ENCODE measurements around the gene DNLZ.

DNA sequence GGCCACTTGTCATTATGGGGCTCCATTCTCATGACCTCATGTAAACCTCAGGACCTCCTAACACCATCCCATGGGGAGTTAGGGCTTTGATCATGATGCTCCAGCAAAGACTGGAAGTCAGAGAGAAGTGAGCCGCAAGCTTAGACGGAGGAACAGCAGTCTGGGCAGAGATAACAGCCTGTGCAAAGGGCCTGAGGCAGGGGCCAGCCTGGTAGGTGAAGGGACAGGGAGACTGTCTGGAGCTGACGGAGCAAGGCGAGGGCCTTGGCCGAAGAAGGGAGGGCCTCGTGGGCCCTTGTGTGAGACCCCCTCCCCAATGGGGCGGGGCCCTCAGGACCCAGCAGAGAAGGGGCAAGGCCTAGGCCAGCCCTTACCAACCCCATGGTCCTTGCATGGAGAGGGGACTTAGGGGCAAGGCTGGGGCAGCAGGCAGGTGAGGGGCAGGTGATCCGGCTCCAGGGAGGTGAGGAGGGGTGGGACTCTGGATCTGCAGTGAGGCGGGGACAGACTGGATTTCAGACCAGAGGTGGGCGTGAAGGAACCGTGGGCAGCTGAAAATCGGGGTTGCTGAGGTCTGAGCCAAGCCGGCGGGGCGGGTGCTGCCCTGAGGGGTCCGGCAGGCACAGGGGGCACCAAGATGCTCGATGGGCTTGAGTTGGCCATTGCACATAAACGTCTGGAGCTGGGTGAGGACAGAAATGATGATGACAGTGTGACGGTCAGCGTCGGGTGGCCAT is 18.8 kb downstream of the DNLZ start:
- TF ChIP-seq, protein P1, sequence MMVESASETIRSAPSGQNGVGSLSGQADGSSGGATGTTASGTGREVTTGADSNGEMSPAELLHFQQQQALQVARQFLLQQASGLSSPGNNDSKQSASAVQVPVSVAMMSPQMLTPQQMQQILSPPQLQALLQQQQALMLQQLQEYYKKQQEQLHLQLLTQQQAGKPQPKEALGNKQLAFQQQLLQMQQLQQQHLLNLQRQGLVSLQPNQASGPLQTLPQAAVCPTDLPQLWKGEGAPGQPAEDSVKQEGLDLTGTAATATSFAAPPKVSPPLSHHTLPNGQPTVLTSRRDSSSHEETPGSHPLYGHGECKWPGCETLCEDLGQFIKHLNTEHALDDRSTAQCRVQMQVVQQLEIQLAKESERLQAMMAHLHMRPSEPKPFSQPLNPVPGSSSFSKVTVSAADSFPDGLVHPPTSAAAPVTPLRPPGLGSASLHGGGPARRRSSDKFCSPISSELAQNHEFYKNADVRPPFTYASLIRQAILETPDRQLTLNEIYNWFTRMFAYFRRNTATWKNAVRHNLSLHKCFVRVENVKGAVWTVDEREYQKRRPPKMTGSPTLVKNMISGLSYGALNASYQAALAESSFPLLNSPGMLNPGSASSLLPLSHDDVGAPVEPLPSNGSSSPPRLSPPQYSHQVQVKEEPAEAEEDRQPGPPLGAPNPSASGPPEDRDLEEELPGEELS (CRISPR knock-in tag; IDR thresholded peaks at IDR 0.05; ENCODE audit: borderline replicate concordance), result no peak
- TF ChIP-seq, protein P2, sequence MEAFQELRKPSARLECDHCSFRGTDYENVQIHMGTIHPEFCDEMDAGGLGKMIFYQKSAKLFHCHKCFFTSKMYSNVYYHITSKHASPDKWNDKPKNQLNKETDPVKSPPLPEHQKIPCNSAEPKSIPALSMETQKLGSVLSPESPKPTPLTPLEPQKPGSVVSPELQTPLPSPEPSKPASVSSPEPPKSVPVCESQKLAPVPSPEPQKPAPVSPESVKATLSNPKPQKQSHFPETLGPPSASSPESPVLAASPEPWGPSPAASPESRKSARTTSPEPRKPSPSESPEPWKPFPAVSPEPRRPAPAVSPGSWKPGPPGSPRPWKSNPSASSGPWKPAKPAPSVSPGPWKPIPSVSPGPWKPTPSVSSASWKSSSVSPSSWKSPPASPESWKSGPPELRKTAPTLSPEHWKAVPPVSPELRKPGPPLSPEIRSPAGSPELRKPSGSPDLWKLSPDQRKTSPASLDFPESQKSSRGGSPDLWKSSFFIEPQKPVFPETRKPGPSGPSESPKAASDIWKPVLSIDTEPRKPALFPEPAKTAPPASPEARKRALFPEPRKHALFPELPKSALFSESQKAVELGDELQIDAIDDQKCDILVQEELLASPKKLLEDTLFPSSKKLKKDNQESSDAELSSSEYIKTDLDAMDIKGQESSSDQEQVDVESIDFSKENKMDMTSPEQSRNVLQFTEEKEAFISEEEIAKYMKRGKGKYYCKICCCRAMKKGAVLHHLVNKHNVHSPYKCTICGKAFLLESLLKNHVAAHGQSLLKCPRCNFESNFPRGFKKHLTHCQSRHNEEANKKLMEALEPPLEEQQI (IDR thresholded peaks at IDR 0.05), result no peak
- TF ChIP-seq SP2 (IDR thresholded peaks at IDR 0.05; ENCODE audit: extremely low read depth, low read depth, low read length, poor library complexity, severe bottlenecking), result no peak
- no peak for TF ChIP-seq FIP1L1 (IDR thresholded peaks at IDR 0.05; ENCODE audit: low read depth, low read length, poor library complexity, severe bottlenecking)
- TF ChIP-seq TAF1 (IDR thresholded peaks at IDR 0.05; ENCODE audit: control insufficient read depth, extremely low read depth, insufficient read depth, low read length, severe bottlenecking), result no peak
- TF ChIP-seq NFE2L1 (tag; IDR thresholded peaks at IDR 0.05; ENCODE audit: borderline replicate concordance, low read depth), result no peak
- TF ChIP-seq, protein P3, sequence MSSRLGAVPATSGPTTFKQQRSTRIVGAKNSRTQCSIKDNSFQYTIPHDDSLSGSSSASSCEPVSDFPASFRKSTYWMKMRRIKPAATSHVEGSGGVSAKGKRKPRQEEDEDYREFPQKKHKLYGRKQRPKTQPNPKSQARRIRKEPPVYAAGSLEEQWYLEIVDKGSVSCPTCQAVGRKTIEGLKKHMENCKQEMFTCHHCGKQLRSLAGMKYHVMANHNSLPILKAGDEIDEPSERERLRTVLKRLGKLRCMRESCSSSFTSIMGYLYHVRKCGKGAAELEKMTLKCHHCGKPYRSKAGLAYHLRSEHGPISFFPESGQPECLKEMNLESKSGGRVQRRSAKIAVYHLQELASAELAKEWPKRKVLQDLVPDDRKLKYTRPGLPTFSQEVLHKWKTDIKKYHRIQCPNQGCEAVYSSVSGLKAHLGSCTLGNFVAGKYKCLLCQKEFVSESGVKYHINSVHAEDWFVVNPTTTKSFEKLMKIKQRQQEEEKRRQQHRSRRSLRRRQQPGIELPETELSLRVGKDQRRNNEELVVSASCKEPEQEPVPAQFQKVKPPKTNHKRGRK (tag; IDR thresholded peaks at IDR 0.05), result no peak
- TF ChIP-seq ZNF263 (CRISPR knock-in tag; IDR thresholded peaks at IDR 0.05; ENCODE audit: borderline replicate concordance), result no peak

All from K562 (cell line).